ENCODE data around the gene BGLAP. TPM values are rescaled to one million over a fixed set of nuclear protein-coding genes. Genes with fewer than 3 reads are reported as not detected.

The BGLAP gene
- total and polyA plus RNA-seq, 8 donors = 1.5 to 1.9 TPM; not detected in 6

DNA sequence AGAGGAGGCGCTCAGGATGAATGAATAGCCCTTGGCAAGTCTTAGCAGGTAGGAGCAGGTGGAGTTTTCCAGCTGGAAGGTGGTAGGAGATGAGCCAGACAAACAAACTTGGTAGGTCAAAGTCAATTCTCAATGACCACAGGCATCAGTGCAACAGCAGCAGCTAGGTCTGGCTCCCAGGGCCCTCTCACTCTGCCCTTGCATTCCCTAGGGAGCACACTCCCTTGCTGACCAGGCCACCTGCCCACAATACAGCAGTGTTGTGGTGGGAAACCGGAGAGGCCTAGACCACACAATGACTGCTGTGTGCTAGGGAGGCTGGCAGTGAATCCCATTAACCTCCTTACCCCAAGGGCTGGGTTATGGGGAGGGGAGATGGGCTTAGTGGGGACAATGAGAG, 18.9 kb downstream of the BGLAP start:
- DNase-seq = no peak
- Histone ChIP-seq H3K4me3 (no peak overlapping the region), H3K27ac (no peak overlapping the region), H3K27me3 (no peaks in the 10 kb centered on the region), H3K36me3 (peaks cover 83 to 100% (median 100%) of the 10 kb centered on the region in 4 donors), H3K9me3 (no peaks in the 10 kb centered on the region), H3K4me1 (no peaks in the 10 kb centered on the region)
- 90 to 96% (median 93%) methylated on average over 2 of the region's 2 CpGs for WGBS, 5 donors
- intact Hi-C loops (cut with DNase I; ENCODE audit: low total_unique reads) = no loop called here
- TF ChIP-seq, protein P1, sequence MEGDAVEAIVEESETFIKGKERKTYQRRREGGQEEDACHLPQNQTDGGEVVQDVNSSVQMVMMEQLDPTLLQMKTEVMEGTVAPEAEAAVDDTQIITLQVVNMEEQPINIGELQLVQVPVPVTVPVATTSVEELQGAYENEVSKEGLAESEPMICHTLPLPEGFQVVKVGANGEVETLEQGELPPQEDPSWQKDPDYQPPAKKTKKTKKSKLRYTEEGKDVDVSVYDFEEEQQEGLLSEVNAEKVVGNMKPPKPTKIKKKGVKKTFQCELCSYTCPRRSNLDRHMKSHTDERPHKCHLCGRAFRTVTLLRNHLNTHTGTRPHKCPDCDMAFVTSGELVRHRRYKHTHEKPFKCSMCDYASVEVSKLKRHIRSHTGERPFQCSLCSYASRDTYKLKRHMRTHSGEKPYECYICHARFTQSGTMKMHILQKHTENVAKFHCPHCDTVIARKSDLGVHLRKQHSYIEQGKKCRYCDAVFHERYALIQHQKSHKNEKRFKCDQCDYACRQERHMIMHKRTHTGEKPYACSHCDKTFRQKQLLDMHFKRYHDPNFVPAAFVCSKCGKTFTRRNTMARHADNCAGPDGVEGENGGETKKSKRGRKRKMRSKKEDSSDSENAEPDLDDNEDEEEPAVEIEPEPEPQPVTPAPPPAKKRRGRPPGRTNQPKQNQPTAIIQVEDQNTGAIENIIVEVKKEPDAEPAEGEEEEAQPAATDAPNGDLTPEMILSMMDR (IDR thresholded peaks at IDR 0.05) = no peak
- TF ChIP-seq POLR2AphosphoS5 (IDR thresholded peaks at IDR 0.05) = no peak
- TF ChIP-seq EP300 (IDR thresholded peaks at IDR 0.05) = no peak
- no peak for TF ChIP-seq POLR2A (IDR thresholded peaks at IDR 0.05)

DNA sequence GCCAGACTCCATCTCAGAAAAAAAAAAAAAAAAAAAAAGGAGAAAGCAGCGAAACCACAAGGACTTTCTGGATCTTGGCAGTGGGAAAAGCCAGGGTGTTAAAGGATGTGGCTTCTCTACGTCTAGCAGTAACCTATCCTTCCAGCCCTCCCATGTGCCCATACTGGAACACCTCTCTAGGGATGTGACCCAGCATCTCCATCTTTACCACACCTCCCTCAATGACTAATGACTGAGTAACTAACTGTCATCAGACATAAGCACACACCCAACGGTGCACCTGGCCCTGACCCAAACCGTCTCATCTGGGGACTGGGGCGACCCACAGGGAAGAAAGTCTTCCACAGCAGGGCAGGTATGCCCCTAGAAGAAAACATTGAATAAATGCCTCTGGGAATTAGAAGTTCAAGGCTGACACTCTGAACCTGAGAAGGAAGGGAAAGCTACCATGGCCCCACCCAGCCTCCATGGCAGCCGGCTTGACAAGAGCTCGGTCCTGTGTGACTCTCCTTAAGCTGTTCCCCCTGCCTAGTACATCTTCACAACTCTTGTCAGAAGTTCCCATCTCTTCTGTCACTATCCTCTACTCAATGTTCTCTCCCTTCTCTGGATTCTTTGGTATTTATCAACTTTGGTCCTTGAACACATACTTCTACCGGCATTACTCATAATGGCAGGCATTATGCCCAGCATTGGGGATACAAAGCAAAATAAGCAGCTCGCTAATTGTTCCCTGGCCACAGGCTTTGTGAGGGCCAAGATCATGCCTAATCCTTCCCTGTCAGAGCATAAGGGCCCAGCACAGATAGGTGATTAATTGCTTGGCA, 20.7 kb downstream of the BGLAP start:
- Histone ChIP-seq H3K9me3 (no peaks in the 10 kb centered on the region), H3K27me3 (no peaks in the 10 kb centered on the region), H3K36me3 (peaks cover 87 to 100% (median 100%) of the 10 kb centered on the region in 4 donors), H3K27ac (no peak overlapping the region), H3K4me3 (no peak overlapping the region), H3K4me1 (no peaks in the 10 kb centered on the region)
- no peak for TF ChIP-seq POLR2A (IDR thresholded peaks at IDR 0.05)
- TF ChIP-seq POLR2AphosphoS5 (IDR thresholded peaks at IDR 0.05) = no peak
- TF ChIP-seq, protein P1 (IDR thresholded peaks at IDR 0.05) = no peak
- no peak for TF ChIP-seq EP300 (IDR thresholded peaks at IDR 0.05)
- no peak for DNase-seq
- intact Hi-C loops (cut with DNase I; ENCODE audit: low total_unique reads) = no loop called here
- WGBS, 5 donors = 74 to 83% (median 82%) methylated on average over 9 of the region's 9 CpGs

DNA sequence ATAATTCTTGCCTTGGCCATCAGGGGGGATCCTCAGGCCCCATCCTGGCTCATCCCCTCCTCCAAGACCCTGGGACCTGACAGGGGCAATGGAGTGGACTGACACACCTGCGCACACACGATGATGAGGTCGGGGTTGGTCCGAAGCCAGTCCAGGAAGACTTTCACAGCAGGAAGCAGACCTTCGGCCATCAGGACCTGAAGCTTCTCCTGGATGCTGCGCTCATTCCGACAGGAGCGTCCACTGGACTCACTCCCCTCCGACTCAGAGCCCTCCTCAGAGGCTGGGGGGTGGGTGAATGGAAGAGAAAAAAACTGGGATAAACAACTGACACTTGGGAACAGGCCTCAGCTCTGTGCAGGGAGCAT, 21.3 kb downstream of the BGLAP start:
- H3K27ac ChIP-seq = no peak overlapping the region

DNA sequence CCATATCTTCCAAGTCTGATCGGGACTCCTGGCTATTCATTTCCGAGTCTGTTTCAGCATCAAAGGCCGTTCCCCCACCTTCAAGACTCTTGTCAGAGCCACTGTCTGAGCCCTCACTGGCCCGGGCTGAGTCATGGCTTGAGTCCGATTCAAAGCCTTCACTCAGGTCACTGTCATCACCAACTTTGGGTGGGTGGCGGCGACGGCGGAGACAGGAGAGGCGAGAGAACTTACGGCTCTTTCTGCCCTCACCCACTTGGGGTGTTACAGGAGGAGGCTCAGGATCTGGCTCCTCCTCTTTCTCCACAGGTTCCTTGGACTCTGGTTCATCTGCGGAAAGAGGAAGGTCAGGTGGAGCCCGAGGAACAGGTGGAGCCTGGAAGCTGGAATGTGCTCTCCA, 24.1 kb downstream of the BGLAP start:
- H3K4me3 ChIP-seq = no peak overlapping the region
- H3K4me1 ChIP-seq = no peaks in the 10 kb centered on the region
- H3K27me3 ChIP-seq = no peaks in the 10 kb centered on the region
- no peak overlapping the region for H3K27ac ChIP-seq
- intact Hi-C loops (cut with DNase I; ENCODE audit: low total_unique reads) = no loop called here
- no peak for TF ChIP-seq EP300 (IDR thresholded peaks at IDR 0.05)
- TF ChIP-seq, protein P1 (IDR thresholded peaks at IDR 0.05) = no peak
- TF ChIP-seq POLR2AphosphoS5 (IDR thresholded peaks at IDR 0.05) = no peak
- TF ChIP-seq POLR2A (IDR thresholded peaks at IDR 0.05) = no peak
- H3K36me3 ChIP-seq = peaks cover 83 to 100% (median 100%) of the 10 kb centered on the region in 4 donors
- WGBS, 5 donors = 91 to 95% (median 92%) methylated on average over 13 of the region's 13 CpGs
- H3K9me3 ChIP-seq = no peaks in the 10 kb centered on the region
- no peak for DNase-seq

More for the DNA sequence above, 21.3 kb downstream of the BGLAP start:
- WGBS, 5 donors = 82 to 92% (median 90%) methylated on average over 7 to 9 of the region's 9 CpGs
- Histone ChIP-seq H3K36me3 (peaks cover 87 to 100% (median 100%) of the 10 kb centered on the region in 4 donors), H3K27me3 (no peaks in the 10 kb centered on the region), H3K4me3 (no peak overlapping the region), H3K4me1 (no peaks in the 10 kb centered on the region), H3K9me3 (no peaks in the 10 kb centered on the region)
- TF ChIP-seq EP300 (IDR thresholded peaks at IDR 0.05) = no peak
- no peak for DNase-seq
- intact Hi-C loops (cut with DNase I; ENCODE audit: low total_unique reads) = no loop called here

DNA sequence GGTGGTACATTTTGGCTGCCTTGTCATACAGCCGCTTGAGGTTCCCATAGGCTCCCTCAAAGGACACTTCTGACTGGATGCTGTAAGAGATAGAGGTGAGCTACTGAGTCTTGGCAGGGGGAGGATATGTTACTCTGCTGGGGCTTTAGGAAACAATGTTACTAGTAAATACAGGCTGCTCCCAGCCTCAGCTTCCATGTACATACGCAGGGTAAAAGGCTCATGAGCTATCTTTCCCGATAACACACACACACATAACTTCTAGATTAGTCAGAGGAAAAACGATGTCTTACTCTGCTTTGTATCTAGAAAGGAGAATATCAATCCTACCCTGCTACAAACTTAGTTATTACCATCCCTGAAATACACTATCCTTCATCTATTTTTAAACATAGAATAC, 26.4 kb downstream of the BGLAP start:
- peaks cover 82 to 100% (median 99%) of the 10 kb centered on the region in 4 donors for H3K36me3 ChIP-seq
- no peaks in the 10 kb centered on the region for H3K4me1 ChIP-seq
- no peaks in the 10 kb centered on the region for H3K9me3 ChIP-seq
- no peak overlapping the region for H3K27ac ChIP-seq
- no peak for DNase-seq
- no peak overlapping the region for H3K4me3 ChIP-seq
- H3K27me3 ChIP-seq = no peaks in the 10 kb centered on the region
- TF ChIP-seq POLR2AphosphoS5 (IDR thresholded peaks at IDR 0.05) = no peak
- TF ChIP-seq, protein P1 (IDR thresholded peaks at IDR 0.05) = no peak
- no peak for TF ChIP-seq POLR2A (IDR thresholded peaks at IDR 0.05)
- TF ChIP-seq EP300 (IDR thresholded peaks at IDR 0.05) = no peak
- 71 to 85% (median 73%) methylated on average over 4 of the region's 4 CpGs for WGBS, 5 donors
- intact Hi-C loops (cut with DNase I; ENCODE audit: low total_unique reads) = no loop called here

Measured in stomach (tissue), 9 donors.